HCT116 (cell line): ENCODE results near the gene ERBB2. TPM values are rescaled to one million over a fixed set of nuclear protein-coding genes. Genes with fewer than 3 reads are reported as not detected.

Experiments used
- ATAC-seq: fragments of 200-7000 bp; cut with Tn5 transposase; 2 replicates; pipeline ENCODE4 v1.9.1; 2020; ENCODE audit warnings: mild to moderate bottlenecking, moderate library complexity
- BruUV-seq: library from RNA; stranded (reverse); fragments of 400-500 nt; replicated peaks from 2 replicates; lab custom pipeline; 2021; lab: Mats Ljungman, UMichigan
- CTCF ChIA-PET: fragments of 300-600 bp; sonication (Branson Sonifier 250); formaldehyde crosslinking; loops from one replicate; lab custom pipeline; 2021; ENCODE audit warnings: antibody characterized with exemption; lab: Charles Lee
- POLR2A ChIA-PET: fragments of 300-600, 350-600 bp; sonication (Branson Sonifier 250); formaldehyde crosslinking; loops from one replicate; lab custom pipeline; 2021; ENCODE audit warnings: antibody characterized with exemption; lab: Charles Lee
- RAD21 ChIA-PET, 2 experiments: fragments of 300-600 bp; sonication (Branson Sonifier 250); formaldehyde crosslinking; loops; one replicate each; lab custom pipeline; 2023; ENCODE audit warnings: low total read pairs in 2 of 2; ENCODE audit not compliant: uncharacterized antibody in 2 of 2, unreplicated experiment in 2 of 2, low non-redundant PET in 1 of 2; lab: Charles Lee
- DNase-seq: peaks from one replicate; pipeline ENCODE4 v3.0.0-alpha.2; 2010; ENCODE audit warnings: low read depth, low spot score
- H2AFZ ChIP-seq: fragments of 200-600 bp; shearing (Covaris generic), sonication (generic); 2 replicates; pipeline ENCODE4 v1.6.1; 2017; ENCODE audit warnings: low read depth, mixed run types, mixed read lengths, antibody characterized with exemption, low read length; ENCODE audit not compliant: poor library complexity, severe bottlenecking
- H3K27ac ChIP-seq: 2 replicates; pipeline ENCODE4 v1.5.1; 2012; ENCODE audit warnings: low read depth, low read length
- H3K27me3 ChIP-seq: fragments of 200-600 bp; sonication (generic); 2 replicates; pipeline ENCODE4 v1.6.1; 2016; ENCODE audit warnings: mixed run types, low read length, mixed read lengths; ENCODE audit not compliant: insufficient read depth
- H3K36me3 ChIP-seq, 2 experiments: fragments of 200-500 bp in 1 of 2; fragments of 200-600 bp in 1 of 2; sonication (Bioruptor generic) in 1 of 2; sonication (generic) in 1 of 2; 2 replicates each; pipeline versions ENCODE4 v1.5.1 to v1.6.1; 2014 to 2016; ENCODE audit warnings: low read length in 2 of 2, inconsistent platforms in 1 of 2, mixed read lengths in 1 of 2, mixed run types in 1 of 2; ENCODE audit not compliant: insufficient read depth in 2 of 2, control insufficient read depth in 1 of 2
- H3K4me1 ChIP-seq, 2 experiments: fragments of 200-600 bp in 1 of 2; sonication (generic) in 1 of 2; 2 replicates each; pipeline versions ENCODE4 v1.5.1 to v1.6.1; 2012 to 2017; ENCODE audit warnings: low read length in 2 of 2, inconsistent platforms in 1 of 2, mild to moderate bottlenecking in 1 of 2, mixed read lengths in 1 of 2, mixed run types in 1 of 2, moderate library complexity in 1 of 2; ENCODE audit not compliant: insufficient read depth in 2 of 2, control insufficient read depth in 1 of 2
- H3K4me2 ChIP-seq: fragments of 200-600 bp; sonication (generic); 2 replicates; pipeline ENCODE4 v1.6.1; 2017; ENCODE audit warnings: mixed run types, low read length, mixed read lengths
- H3K4me3 ChIP-seq, 2 experiments: fragments of 200-600 bp in 1 of 2; sonication (generic) in 1 of 2; replicated peaks in 1 of 2; 2 replicates each; pipeline ENCODE4 v1.5.1; 2011 to 2016; ENCODE audit warnings: low read length in 2 of 2, control low read depth in 1 of 2, low read depth in 1 of 2, mild to moderate bottlenecking in 1 of 2, mixed read lengths in 1 of 2, mixed run types in 1 of 2
- H3K79me2 ChIP-seq: fragments of 200-600 bp; sonication (generic); 2 replicates; pipeline ENCODE4 v1.6.1; 2017; ENCODE audit warnings: mild to moderate bottlenecking, mixed run types, low read length, moderate library complexity, mixed read lengths; ENCODE audit not compliant: insufficient read depth
- H3K9ac ChIP-seq: fragments of 200-600 bp; sonication (generic); 2 replicates; pipeline ENCODE4 v1.6.1; 2016; ENCODE audit warnings: low read length, mixed read lengths
- H3K9me2 ChIP-seq: fragments of 200-600 bp; sonication (generic), shearing (Covaris generic); 2 replicates; pipeline ENCODE4 v1.6.1; 2017; ENCODE audit warnings: mixed run types, mild to moderate bottlenecking, moderate library complexity; ENCODE audit not compliant: insufficient read depth
- H3K9me3 ChIP-seq, 2 experiments: fragments of 200-500 bp in 1 of 2; fragments of 200-600 bp in 1 of 2; sonication (Bioruptor generic) in 1 of 2; sonication (generic) in 1 of 2; 2 replicates each; pipeline ENCODE4 v1.6.1; 2014 to 2017; ENCODE audit warnings: low read length in 2 of 2, mixed read lengths in 2 of 2, inconsistent platforms in 1 of 2, low read depth in 1 of 2, mild to moderate bottlenecking in 1 of 2, mixed run types in 1 of 2, moderate library complexity in 1 of 2; ENCODE audit not compliant: control insufficient read depth in 1 of 2, insufficient read depth in 1 of 2
- H4K20me1 ChIP-seq: fragments of 200-600 bp; sonication (generic), shearing (Covaris generic); 2 replicates; pipeline ENCODE4 v1.6.1; 2017; ENCODE audit warnings: mixed run types, mild to moderate bottlenecking, moderate library complexity; ENCODE audit not compliant: insufficient read depth
- CTCF ChIP-seq, 3 experiments: fragments of 200-600 bp in 1 of 3; sonication (generic) in 1 of 3; IDR thresholded peaks in 2 of 3; conservative IDR thresholded peaks in 1 of 3; 2 replicates each; pipeline ENCODE4 v1.5.1; 2012 to 2017; ENCODE audit warnings: low read depth in 2 of 3, low read length in 2 of 3, antibody characterized with exemption in 1 of 3, borderline replicate concordance in 1 of 3, control low read depth in 1 of 3, mild to moderate bottlenecking in 1 of 3, mixed read lengths in 1 of 3, mixed run types in 1 of 3, moderate library complexity in 1 of 3; ENCODE audit not compliant: insufficient read depth in 1 of 3
- EGR1 ChIP-seq: IDR thresholded peaks from 2 replicates; pipeline ENCODE4 v1.6.1; 2012; ENCODE audit warnings: low read depth
- POLR2AphosphoS5 ChIP-seq: IDR thresholded peaks from 2 replicates; pipeline ENCODE4 v1.6.1; 2011; ENCODE audit warnings: mild to moderate bottlenecking, low read depth, low read length, moderate library complexity
- RAD21 ChIP-seq: IDR thresholded peaks from 2 replicates; pipeline ENCODE4 v1.6.1; 2012; ENCODE audit warnings: low read depth, mild to moderate bottlenecking
- REST ChIP-seq: IDR thresholded peaks from 2 replicates; pipeline ENCODE4 v1.6.1; 2012; ENCODE audit warnings: low read depth
- SIN3A ChIP-seq: IDR thresholded peaks from 2 replicates; pipeline ENCODE4 v1.6.1; 2012; ENCODE audit warnings: low read depth
- SP1 ChIP-seq: IDR thresholded peaks from 2 replicates; pipeline ENCODE4 v1.6.1; 2012; ENCODE audit warnings: low read depth
- SRF ChIP-seq: IDR thresholded peaks from 2 replicates; pipeline ENCODE4 v1.6.1; 2012; ENCODE audit warnings: low read depth
- TCF7L2 ChIP-seq: IDR thresholded peaks from 2 replicates; pipeline ENCODE4 v1.7.0; 2011; ENCODE audit warnings: borderline replicate concordance, inconsistent platforms; ENCODE audit not compliant: insufficient read depth, insufficient read length; ENCODE audit errors: extremely low read depth
- ZFX ChIP-seq: fragments of 450-650 bp; IDR thresholded peaks from 2 replicates; pipeline ENCODE4 v1.6.1; 2017
- ZNF274 ChIP-seq: fragments of 200-500 bp; sonication (Bioruptor generic); IDR thresholded peaks from 2 replicates; pipeline ENCODE4 v1.6.1; 2014; ENCODE audit warnings: mild to moderate bottlenecking, low read depth, low read length, inconsistent platforms
- intact Hi-C: fragments of 100-400 bp; cut with micrococcal nuclease; formaldehyde crosslinking; loops from 2 replicates; pipeline ENCODE4 v1.10.0; 2022
- total RNA-seq: library from RNA; stranded (reverse); gene quantifications from one replicate; pipeline ENCODE4 v1.2.1, GENCODE V29; 2021; ENCODE audit not compliant: unreplicated experiment

Gene ERBB2
- total RNA-seq, 1 experiment from 2014 or later: 75.8 TPM

GRCh38 chr17:39667262-39667944 is 32.5 kb upstream of the ERBB2 start:
- TF ChIP-seq POLR2AphosphoS5 (no peak), SP1 (no peak)
- H3K27ac ChIP-seq: no peak overlapping the region
- no peak overlapping the region; the same call in 1 of the 2 replicates for H3K4me2 ChIP-seq
- ATAC-seq (no peak), DNase-seq (no peak)
- no peak overlapping the region for H3K9ac ChIP-seq
- intact Hi-C loops: no loop called here
- no TSS peak for BruUV-seq
- POLR2A ChIA-PET: no interaction called here
- peaks cover 23 to 34% of the 10 kb centered on the region in 2 experiments for H3K4me1 ChIP-seq
- RAD21 ChIA-PET: no interaction called here
- H3K4me3 ChIP-seq: no peak overlapping the region
- CTCF ChIA-PET: interaction anchor here (1.4 kb wide), 1 partner anchor 46 kb away, joined by 4 read pairs; no protein-coding TSS in a partner anchor
- no peaks in the 10 kb centered on the region for H4K20me1 ChIP-seq
- H3K27me3 ChIP-seq: no peaks in the 10 kb centered on the region
- no peaks in the 10 kb centered on the region for H3K9me2 ChIP-seq
- no peaks in the 10 kb centered on the region for H3K9me3 ChIP-seq
- H3K79me2 ChIP-seq: no peaks in the 10 kb centered on the region
- peaks cover 0 to 1% of the 10 kb centered on the region in 2 experiments; a peak in 1 of 4 replicates for H3K36me3 ChIP-seq
- H2AFZ ChIP-seq: no peak overlapping the region

GRCh38 chr17:39667945-39668924 is 31.6 kb upstream of the ERBB2 start, which contains the start of gene PNMT:
Gene PNMT, plus strand, starts transcription at chr17:39668453. Its CDS starts 23 bp downstream, at chr17:39668476.
- H3K27me3 ChIP-seq: no peaks in the 10 kb centered on the region
- H3K9me3 ChIP-seq: no peaks in the 10 kb centered on the region
- H3K36me3 ChIP-seq: no peaks in the 10 kb centered on the region
- H3K9ac ChIP-seq: no peak within 1 kb of the TSS
- no peak within 1 kb of the TSS for H3K4me3 ChIP-seq
- DNase-seq: no peak
- BruUV-seq: no TSS peak
- intact Hi-C loops: no loop called here
- ChIA-PET POLR2A (no interaction called here), CTCF (no interaction called here), RAD21 (no interaction called here)
- no peak for ATAC-seq
- peak in 2 of 3 experiments; percentile 20 to 27; a peak in 3 of 6 replicates for TF ChIP-seq CTCF (IDR thresholded peaks at IDR 0.05 in 2 of 3, conservative IDR thresholded peaks at IDR 0.05 in 1 of 3; ENCODE audit: borderline replicate concordance in 1 of 3, insufficient read depth in 1 of 3, low read depth in 2 of 3, low read length in 2 of 3)
- no peak for TF ChIP-seq REST
- TF ChIP-seq RAD21: no peak
- TF ChIP-seq SRF: no peak
- TF ChIP-seq ZNF274: no peak
- no peak for TF ChIP-seq EGR1
- no peak for TF ChIP-seq SIN3A
- TF ChIP-seq ZFX: no peak
- no peak for TF ChIP-seq TCF7L2
- H3K4me1 ChIP-seq: peaks cover 15 to 27% of the 10 kb centered on the region in 2 experiments
- no peak within 1 kb of the TSS for H2AFZ ChIP-seq
- H3K79me2 ChIP-seq: no peaks in the 10 kb centered on the region
- no peaks in the 10 kb centered on the region for H4K20me1 ChIP-seq
- no peaks in the 10 kb centered on the region for H3K9me2 ChIP-seq
- no peak within 1 kb of the TSS for H3K4me2 ChIP-seq
- H3K27ac ChIP-seq: no peak within 1 kb of the TSS
